GM12872 (cell line): ENCODE results near the gene KHDC1.

Source experiments
- TF ChIP-seq, protein P1 (sequence below): IDR thresholded peaks from 3 replicates; pipeline ENCODE4 v1.5.1; 2011; ENCODE audit warnings: low read depth, mild to moderate bottlenecking, low read length, moderate library complexity; ENCODE audit not compliant: insufficient read depth

The KHDC1 gene

DNA sequence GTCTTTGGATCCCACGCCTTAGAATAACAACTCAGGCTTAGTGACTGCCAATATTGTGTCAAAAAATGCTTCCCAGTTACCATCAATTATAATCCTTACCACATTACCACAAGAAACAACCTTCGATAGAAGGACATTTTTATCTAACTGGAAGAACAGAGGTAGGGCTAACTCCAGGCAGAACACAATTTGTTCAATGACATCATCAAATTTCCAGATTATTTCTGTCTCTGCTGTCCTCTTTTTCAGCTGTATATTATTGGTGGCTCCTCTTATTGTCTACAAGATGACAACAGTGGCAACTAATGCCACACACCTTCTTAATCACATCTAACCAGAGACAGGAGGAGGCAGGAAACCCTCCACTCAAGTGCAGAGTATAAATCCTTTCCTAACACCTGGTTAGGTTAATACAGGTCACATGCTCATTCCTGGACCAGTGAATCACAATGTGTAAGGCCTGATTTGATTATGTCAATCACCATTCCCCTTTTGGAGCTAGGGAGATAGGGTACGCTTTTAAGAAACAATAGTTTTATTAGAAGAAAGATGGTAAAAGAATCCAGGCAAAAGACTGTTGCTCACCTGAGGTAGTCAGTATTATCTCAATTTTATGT lies 55.7 kb downstream of the KHDC1 start:
- TF ChIP-seq, protein P1, sequence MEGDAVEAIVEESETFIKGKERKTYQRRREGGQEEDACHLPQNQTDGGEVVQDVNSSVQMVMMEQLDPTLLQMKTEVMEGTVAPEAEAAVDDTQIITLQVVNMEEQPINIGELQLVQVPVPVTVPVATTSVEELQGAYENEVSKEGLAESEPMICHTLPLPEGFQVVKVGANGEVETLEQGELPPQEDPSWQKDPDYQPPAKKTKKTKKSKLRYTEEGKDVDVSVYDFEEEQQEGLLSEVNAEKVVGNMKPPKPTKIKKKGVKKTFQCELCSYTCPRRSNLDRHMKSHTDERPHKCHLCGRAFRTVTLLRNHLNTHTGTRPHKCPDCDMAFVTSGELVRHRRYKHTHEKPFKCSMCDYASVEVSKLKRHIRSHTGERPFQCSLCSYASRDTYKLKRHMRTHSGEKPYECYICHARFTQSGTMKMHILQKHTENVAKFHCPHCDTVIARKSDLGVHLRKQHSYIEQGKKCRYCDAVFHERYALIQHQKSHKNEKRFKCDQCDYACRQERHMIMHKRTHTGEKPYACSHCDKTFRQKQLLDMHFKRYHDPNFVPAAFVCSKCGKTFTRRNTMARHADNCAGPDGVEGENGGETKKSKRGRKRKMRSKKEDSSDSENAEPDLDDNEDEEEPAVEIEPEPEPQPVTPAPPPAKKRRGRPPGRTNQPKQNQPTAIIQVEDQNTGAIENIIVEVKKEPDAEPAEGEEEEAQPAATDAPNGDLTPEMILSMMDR = no peak

GRCh38 chr6:73204252-73204651 lies 58.7 kb downstream of the KHDC1 start:
- TF ChIP-seq, protein P1 = no peak

- TF ChIP-seq, protein P1 = no peak
Measured at GRCh38 chr6:73203098-73203497, 59.9 kb downstream of the KHDC1 start.

DNA sequence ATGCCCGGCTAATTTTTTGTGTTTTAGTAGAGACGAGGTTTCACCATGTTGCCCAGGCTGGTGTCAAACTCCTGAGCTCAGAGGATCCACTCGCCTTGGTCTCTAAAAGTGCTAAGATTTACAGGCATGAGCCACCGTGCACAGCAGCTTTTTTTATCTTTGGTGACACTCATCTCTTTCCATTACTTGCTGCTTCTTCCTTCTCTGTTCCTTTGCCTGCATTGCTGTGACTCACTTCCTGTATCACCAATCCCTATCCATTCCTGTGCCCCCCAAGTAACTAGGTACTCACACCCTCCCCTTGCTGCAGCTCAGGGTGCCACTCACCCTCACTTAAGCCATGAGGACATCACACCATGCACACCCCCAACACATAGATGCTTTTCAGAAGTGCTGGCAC lies 62.3 kb downstream of the KHDC1 start:
- TF ChIP-seq, protein P1 = no peak

DNA sequence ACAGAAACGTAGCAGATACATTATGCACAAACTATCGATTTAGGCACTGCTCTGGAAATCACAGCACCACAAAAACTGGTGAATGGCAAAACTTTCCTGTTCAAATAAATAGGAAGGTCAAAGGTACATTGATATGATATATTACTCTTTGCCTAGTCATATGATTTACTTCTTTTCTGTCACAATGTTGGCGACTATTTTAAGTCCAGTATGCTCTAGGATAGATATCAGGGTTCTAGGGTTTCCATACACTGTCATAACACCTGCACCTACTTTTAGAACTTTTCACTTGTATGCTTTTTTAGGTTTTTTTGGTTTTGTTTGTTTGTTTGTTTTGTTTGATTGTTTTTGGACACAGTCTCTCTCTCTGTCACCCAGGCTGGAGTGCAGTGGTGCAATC lies 62.7 kb downstream of the KHDC1 start:
- TF ChIP-seq, protein P1 = no peak

GRCh38 chr6:73194744-73195143 lies 68.3 kb downstream of the KHDC1 start:
- TF ChIP-seq, protein P1 = no peak
